RPMI8226 (cell line): Measurements from ENCODE around the gene SDHC.

Experiments
- DNase-seq: peaks from one replicate; pipeline ENCODE4 v3.0.0-alpha.2; 2015

SDHC gene, protein sequence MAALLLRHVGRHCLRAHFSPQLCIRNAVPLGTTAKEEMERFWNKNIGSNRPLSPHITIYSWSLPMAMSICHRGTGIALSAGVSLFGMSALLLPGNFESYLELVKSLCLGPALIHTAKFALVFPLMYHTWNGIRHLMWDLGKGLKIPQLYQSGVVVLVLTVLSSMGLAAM

DNA sequence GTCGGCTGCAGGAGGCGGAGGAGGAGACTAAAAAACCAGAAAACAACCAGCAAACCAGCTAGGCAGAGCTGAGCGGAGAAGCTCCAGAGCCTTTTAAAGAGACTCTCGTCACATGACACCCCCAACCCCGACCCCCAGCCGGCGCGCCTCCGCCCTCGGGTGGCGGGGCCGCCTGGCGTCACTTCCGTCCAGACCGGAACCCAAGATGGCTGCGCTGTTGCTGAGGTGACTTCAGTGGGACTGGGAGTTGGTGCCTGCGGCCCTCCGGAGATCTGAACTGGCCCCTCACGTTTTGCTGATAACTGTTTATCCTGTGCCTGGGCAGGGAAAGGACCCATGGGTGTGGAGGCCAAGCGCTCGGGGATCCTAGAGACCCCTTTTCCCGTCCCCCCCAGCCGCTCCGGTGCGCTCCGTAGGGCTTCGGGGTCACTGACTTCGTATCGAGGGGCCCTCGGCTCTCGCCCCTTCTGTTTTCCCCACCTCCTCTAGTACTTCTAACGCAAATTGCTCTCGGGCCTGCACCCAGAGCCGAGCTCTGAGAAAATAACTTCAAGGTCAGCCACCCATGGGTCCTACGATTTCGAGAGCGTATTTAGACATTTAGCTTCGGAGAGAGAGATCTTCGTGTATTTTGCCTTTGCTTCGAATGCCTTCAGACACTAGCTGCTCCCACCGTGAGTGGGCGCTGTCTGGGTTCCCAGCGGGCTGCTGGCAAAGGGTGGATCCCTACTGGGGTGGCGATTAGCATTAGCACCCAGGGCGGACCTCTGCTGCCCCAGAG, at the start of gene SDHC:
SDHC (plus strand) TSS at position 181 of the 781 bp plus-strand sequence; CDS start at position 206, 25 bp downstream.
- peak; percentile 91 for DNase-seq

DNA sequence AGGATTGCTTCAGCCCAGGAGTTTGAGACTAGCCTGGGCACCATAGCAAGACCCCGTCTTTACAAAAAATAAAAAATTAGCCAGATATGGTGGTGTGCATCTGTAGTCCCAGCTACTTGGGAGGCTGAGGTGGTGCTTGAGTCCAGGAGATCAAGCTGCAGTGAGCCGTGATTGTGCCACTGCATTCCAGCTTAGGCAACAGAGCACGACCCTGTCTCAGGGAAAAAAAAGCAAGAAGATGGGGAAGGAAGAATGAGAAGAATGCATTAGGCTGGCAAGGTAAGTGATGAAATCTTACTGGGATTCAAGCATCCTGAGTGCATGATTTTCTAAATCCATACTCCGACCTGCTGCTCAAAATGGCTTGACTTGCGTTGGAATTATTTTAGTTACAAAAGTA, 48.9 kb upstream of the SDHC start:
- DNase-seq = no peak

DNA sequence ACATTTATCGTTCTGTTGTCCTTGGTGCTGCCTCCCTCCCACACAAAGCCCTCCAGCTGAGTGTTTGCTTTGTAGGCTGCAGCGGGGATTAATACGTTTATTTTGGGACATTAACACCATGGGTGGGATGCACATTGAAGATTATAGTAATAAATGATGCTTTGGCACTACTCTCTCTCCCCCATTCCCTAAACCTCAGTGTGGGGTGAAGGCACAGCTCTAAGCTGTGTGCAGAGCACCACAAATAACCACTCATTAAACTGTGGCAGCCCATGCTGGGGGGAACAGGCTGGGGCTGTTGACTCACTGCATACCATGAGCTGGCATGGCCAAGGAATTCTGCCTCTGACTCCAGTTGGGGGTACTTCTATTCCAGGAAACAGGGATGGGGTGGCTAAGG, 48.0 kb upstream of the SDHC start:
- no peak for DNase-seq

DNA sequence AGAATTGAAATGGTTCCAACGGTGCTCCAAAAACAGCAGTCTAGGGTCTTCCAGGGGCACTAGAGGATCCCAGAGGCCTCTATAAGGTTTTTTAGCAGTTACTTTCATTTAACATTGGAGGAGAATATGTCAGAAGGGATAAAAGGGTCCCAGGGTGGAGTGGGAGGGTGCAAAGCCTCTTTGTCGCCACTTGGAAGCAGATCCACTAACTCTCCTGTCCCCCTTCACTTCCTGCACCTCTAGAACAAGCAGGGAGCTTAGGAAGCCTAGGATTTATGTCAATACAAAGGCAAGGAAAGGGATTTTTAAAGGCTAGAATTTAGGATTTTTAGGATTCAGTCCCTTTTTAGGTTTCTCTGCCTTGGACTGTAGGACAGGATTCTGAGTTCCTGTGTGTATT, 47.3 kb upstream of the SDHC start:
- DNase-seq = no peak

DNA sequence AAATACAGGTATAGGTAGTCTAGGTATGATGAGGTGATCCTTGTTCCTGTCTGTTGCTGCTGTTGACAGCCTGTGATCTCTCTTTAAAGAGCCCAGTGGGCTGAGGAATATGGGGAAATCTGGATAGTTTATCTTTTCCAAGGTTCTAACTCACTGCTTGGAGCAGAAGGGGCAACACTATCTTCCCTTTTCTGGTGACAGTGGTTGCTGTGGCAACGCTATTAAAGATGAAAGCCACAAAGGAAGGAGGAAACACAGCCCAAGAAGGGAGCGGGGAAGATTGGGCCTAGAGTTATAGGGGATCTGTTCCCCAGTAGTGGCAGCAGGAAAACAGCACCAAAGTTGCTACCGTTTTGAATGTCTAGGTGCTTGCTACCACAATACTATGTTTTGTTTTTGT, 46.9 kb upstream of the SDHC start:
- no peak for DNase-seq

DNA sequence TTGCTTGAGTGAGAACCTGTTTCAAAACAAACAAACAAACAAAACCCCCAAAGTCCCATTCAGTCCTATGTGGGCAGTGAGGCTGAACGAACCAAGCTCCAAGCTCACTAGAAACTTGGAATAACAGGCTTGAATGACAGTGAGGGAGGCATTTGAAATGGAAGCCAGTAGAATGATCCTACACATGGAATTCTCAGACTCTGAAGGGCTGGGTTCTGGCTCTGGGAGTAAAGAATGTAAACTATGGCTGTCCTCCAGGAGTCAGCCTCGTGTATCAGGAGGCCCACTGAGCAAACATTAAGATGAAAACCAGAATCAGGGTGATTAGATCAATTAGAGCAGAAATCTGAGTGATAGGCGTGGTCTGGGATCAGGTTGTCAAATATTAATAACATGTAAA, 40.8 kb upstream of the SDHC start:
- no peak for DNase-seq

DNA sequence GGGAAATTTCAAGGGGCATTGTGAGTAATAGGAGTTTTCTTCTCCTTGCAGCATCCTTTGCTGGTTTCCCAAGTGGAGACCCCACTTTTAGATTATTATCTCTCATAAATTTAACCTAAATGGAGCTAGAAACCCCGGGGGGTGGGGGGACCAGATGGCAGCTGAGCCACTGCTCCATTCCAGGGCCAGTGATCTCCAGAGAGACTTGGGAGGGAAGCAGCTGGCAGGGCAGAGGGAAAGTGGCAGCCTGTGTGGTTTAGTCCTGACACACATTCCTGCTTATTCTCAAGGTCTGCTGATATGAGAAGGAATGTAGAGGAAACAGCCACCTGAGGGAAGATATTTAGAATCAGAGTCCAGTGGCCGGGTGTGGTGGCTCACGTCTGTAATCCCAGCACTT, 39.3 kb upstream of the SDHC start:
- no peak for DNase-seq

DNA sequence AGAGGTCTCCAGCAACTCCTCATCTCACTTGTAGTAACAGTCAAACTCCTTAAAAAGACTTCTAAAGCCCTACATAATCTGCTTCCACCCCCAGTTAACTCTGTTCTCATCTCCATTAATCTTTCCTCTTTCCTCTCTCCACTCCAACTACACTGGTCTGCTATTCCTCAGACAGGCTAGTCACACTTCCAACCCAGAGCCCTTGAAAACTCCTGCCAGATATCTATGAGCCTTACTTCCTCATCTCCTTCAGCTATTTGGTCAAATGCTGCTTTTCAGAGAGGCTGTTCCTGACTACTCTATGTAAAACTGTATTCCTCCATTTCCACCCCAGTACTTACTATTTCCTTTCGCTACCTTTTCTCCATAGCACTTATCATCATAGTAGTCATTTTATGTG, 31.2 kb upstream of the SDHC start:
- no peak for DNase-seq

DNA sequence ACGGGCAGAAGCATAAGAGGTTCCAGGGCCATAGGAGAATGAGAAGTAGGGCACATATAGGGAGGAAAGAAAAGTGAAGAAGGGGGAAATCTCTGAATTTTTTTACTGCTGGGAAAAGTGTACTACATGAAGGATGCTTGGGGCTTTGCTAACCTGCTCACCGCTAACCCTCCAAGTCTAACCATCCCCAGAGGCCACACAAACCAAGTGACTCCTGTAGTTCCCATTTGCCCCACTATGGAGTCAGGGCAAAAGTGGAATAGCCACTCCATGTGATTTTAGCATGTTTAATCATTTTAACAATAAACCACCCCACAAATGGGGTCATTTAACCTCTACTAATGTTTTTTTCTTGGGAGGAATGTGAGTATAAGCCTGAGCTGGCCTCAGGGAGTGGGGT, 29.1 kb upstream of the SDHC start:
- no peak for DNase-seq

DNA sequence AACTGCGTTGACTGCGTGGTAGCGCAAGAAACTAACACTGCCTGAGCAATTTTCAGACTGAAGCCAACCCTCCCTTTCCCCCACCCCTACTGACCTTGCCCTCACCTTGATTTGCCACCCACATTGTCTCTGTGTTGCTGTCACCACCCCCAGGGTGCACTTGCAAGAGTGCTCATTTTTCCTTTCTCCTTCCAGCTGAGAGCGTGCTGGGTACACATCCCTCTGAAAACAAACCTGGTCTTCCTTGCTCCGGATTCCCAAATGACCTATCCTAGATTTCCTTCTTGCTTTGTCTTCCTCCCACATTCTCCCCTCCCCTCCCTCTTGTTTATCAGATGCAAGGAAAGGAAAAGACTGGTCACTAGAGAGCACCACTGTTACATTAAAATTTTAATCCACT, 28.7 kb upstream of the SDHC start:
- no peak for DNase-seq

DNA sequence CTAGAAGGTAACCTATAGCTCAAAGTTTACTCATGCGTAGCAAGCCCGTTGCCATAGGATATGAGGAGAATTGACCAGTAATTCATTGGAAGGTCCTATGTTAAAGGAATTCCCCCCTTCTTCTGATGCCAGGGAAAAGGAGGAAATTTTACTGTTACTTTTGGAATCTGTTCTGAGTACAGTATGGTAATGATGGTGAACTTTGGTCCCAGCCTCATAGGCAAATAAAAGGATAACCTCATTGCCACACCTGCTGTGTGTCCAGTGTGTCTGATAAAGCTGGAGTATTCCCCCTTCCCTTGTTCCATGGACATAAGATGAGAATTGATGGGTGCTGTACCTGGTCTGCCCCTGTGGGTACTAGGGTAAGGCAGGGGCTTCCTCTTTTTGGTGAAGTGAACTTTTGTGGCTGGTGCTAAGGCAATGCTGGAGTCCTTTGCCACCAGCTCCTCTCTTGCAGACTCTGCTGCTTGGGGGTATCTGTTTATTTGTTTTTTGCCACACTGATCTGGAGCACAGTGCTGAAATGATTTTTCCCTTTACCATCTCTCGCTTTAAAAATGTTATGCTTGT, 26.6 kb upstream of the SDHC start:
- DNase-seq = no peak

DNA sequence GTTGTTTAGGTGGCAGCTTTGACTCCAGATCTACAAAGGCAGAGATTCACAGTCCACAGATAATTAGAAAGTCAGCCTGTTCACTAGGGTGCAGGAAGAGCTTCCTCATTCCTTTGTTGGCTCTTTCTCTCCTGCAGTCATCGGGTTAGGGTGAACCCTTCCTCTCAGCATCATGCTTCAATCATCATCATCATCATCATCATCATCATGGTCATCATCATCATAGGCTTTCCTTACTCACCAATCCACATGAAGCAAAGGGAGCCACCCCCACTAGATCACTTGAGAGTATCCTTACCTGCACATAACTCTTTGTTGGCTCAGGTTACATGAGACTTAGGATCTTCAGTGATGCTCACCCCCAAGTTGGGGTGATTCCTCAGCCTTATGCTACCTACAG, 23.4 kb upstream of the SDHC start:
- no peak for DNase-seq

DNA sequence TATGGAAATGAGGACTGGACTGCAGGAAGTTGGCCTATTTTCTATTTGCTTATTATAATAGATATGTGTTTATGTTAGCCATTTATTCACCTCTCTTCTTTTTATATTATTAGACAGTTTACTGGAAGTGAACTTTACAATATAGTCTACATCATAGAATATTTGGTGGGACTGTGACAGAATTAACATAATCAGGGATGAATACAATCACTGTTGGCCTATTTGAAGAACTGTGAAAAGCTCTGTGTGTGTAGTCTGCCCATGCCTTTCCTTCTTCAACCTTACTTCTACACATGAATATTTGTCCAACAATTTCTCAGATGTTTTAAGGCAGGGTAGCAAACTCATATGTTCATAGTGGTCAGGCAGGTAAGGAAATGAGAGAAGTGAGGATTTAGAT, 16.8 kb upstream of the SDHC start:
- DNase-seq = no peak

DNA sequence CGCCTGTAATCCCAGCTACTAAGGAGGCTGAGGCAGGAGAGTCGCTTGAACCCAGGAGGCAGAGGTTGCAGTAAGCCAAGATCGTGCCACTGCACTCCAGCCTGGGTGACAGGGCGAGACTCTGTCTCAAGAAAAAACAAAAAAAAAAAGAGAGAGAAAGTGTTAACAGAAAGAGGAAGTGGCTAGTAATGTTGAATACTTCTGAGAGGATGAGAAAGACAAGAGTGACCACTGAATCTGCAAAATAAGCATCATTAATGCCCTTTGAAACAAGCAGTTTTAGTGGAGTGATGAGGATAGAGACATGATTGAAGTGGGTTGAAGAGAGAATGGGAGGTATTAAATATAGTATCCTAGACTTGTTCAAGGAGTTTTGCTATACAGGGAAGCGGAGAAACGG, 16.1 kb upstream of the SDHC start:
- peak; percentile 59 for DNase-seq

DNA sequence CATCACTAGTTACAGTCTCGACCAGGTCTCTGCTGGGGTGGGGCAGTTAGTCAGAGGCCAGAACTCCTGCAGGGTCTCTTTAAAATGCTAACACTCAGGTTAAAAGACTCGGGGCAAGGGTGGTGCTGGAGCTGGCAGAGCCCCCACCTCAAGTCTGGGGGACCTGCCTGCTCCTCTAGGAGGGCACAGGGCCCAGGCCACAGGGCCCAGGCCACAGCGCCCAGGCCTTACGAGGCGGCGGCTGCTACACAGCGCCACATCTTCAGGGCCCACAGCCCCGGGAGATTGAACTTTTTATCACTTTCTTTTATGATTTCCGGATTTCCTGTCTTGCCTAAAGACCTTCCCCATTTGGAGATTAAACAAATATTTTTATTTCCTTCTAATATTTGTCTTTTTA, 14.8 kb upstream of the SDHC start:
- DNase-seq = no peak

DNA sequence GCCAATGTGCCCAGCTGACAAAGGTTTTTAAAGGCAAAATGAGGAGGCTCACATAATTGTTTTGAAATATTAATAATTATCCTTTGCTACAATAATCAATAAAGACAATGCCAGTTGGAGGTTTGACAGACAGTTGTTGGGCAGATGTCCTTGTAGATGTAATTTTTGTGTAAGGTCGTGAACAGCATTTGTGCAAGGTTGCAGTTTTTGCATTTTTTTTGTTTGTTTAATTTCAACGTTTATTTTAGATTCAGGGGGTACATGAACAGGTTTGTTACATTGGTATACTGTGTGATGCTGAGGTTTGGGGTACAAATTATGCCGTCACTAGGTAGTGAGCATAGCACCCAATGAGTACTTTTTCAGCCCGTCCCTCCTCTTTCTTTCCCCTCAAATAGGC, 13.7 kb upstream of the SDHC start:
- no peak for DNase-seq

DNA sequence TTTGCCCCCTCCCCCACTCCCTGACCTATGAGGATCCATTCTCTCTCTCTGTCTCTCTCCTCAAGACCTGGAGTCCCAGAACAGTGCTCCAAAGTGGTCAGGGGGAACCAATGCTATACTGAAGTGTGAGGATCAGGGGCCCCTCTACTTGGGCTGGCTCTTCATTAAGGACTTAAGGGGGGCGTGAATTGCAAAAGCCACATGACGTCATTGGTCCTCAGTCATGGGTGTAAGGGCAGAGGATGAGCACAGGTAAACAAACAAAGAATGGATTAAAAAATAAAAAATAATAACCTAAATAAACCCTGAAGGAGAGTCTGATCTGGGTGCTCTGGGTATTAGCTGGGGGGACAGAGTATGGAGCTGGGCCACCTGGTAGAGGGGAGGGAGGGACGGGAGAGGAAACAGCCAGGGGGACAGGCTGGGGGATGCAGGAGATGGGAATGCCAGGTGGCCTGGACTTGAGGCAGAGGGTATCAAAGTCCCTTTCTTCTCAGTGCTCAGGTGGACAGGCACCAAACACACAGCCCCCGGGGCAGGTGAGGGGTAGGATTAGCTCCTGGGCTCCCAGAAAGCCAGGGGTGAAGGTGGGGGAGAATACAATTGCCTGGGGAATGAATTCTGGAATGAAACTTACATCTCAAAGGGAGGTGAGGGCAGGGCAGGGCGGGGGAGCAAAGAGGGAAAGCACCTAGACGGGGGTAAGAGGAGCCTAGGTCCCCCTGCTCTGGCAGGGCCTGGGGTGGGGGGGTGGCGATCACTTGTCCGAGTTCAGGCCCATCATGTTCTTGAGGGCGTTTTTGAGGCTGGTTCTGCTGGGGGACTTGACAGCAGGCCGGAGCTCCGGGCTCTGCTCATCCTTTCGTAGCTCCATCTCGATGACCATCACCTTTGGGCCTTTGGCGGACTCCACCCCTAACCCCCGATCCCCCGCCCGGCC, 9.0 kb upstream of the SDHC start:
- DNase-seq = no peak

DNA sequence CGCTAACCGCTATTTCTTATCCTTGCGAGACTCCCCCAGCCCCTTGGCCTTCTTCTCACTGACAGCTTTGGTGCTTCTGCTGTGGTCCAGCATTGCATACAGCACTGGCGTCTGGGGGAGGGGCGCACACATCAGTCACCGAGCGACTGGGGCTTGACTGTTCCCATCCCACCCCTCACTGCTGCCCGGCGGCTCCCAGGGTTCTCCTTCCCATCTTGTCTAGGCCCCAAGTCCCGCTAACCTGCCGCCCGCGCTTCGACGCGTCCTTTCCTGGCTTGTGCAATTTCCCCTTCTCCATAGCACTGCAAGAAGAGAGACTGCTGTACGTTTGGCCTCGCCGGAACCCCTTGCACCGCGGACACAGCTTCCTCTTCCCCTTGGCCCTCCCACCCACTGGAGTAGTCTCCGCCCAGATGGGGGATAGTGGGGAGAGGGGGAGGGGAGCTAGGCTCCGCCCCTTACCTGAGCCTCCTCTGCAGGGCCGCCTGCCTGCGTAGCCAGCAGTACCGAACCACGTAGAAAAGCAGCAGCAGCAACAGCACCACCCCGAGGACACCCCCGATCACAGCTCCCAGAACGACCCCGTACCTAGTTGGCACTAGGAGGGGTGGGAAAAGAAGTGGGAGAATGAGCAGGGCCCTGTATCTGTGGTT, 8.2 kb upstream of the SDHC start:
- DNase-seq = peak; percentile 40

DNA sequence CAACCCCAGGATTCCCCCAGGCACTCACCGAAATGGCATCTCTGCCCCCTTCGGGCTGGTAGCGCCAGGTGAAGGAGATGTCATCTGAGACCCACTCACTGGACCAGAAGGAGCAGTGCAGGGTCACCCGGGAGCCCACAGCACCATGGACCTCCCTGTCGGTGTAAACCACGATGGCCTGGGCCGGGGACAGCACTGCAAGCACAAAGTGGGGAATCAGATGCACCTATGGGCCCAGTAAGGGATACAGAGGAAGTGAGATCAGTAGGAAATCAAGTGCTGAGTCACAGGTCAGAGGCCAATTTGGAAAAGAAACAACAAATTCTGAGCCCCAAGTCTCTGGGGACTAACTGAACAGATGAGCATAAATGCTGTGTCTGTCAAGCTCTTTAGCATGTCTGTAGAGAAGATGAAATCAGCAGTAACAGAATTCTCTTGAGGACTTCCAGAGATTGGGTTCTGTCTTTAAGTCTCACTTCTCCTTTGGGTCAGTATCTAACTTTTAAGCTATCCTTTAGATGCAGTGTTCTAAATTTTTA, 6.9 kb upstream of the SDHC start:
- DNase-seq = peak; percentile 30

DNA sequence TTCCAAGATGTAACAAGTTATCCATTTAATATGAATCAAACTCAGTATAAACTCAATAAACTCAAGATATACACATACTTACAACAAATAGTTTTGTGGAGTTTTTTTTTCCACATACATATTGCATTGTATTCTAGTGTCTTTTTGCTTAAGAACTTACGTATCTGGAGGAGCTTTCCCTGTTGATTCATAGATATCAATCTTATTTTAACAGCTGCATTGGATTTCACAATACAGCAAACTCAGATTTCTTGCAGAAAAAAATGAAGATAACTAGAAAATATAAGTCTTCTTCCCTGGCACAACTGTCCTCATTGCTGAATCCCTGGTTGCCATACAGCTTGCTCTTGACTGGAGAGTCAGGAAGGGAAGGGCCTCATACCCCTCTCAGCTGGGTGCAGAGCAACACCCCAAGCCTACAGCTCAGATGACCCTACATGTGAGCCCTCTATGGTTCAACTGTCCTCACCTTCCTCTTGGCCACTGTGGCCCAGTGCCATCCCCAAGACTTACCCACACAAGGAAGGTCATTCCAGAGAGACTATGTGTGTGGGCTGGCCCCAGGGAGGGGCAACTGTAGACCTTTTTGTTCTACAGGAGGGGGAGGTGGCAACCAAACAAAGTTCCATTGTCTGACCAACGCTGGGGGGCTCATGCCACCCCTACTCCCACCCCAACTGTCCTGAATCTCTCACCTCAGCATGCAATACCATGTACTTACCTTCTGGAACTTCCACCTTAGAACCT, 6.1 kb upstream of the SDHC start:
- DNase-seq = no peak

DNA sequence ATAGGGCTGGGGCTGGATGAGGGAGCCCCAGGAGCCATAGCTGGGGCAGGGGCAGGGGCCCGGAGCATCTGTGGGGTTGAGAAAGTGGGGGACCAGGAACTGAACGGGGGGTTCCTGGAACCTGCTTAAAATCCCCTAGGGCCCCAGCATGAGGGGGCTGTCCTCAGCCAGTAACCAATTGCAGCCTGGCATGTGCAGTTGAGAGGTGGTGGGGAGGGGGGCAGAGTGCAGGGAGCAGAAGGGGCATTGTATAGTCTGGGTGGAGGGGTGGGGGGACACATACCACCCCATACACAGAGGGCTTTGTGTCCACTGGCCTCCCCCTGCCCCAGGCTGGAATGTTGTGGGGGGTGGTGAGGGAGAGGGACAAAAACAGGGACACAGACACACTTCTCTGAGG, 4.3 kb upstream of the SDHC start, which contains the start of gene MPZ:
MPZ (minus strand) TSS at position 101 of the 400 bp plus-strand sequence; CDS start at position 38, 63 bp downstream.
- DNase-seq = no peak
